Stimulated activated CD4-positive, alpha-beta T cell treated with anti-CD3 and anti-CD28 coated beads, Interleukin-12 subunit alpha, Interleukin-12 subunit beta, amount 100 ng/mL, for 4 hours (primary cell): Measurements from ENCODE around the gene TNIP2.

Source experiments
- DNase-seq: peaks from one replicate; pipeline ENCODE4 v3.0.0-alpha.2; 2020

The TNIP2 gene

GRCh38 chr4:2755821-2756690, at the start of gene TNIP2:
TNIP2 (minus strand) TSS chr4:2756336; CDS start chr4:2756289, 47 bp downstream.
- peak; percentile 80 for DNase-seq

DNA sequence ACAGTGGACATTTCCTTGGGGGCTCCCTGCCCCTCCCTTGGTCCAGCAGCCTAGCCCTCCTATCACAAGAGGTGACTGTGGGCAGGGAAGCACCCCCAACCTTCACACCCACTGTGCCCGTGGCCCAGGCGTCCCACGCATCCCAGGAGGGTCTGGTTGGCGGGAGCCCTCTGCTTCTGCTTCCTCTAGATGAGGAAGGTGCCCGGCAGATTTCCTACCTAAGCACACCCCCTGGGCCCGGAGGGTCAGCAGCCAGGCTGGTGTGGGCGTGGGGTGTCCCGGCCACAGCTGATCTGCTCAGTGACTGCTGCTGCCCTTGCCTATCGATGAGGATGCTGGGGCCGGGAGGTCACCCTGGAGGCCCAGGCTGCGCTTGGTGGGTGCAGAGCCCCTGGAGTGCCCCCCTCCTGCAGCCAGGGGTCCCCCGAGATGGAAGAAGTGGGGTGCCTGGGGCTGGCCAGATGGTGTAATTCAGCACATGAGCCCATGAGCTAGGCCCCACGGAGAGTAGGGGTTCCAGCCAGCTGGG, 48.9 kb upstream of the TNIP2 start:
- no peak for DNase-seq

GRCh38 chr4:2804449-2804972, 48.4 kb upstream of the TNIP2 start:
- DNase-seq: no peak

GRCh38 chr4:2803624-2804448, 47.7 kb upstream of the TNIP2 start:
- no peak for DNase-seq

DNA sequence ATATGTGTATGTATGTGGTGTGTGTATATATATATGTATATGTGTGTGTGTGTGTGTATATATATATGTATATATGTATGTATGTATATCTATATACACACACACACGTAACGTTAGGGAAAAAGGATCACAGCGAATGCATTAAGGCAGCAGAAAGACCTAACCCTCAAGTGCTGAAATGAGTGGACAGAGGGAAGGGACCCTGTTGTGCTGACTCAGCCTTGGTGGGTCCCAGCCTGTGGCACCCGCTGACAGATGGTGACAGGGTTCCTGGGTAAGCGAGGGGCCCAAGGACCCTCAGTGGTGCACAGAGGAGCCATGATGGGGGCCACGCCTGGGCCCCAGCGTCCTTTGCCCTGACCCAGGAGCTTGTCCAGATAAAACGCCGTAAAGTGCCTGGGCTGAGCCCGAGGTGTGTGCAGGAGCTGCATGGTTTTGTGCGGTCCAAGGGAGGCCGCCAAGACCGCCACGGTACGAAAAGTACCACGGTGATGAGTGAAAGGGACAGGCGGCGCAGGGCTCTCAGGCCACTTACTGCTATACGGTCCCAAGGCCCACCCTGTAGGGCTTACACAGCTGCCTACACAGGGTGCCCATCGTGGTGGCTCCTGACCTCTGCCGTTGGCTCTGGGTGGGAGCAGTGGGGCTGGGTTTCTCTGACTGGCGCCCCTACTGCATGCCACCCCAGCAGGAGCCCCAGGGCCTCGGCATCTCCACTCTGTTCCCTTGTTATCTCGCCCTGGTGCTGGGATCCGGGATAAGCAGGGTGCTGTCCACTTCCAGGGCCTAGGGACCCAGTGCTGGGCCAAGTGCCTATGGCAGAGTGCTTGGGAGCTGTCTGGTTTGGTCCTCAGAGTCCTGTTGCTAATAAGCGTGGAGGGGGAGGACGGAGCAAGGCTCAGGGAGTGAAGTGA, 46.7 kb upstream of the TNIP2 start:
- no peak for DNase-seq

DNA sequence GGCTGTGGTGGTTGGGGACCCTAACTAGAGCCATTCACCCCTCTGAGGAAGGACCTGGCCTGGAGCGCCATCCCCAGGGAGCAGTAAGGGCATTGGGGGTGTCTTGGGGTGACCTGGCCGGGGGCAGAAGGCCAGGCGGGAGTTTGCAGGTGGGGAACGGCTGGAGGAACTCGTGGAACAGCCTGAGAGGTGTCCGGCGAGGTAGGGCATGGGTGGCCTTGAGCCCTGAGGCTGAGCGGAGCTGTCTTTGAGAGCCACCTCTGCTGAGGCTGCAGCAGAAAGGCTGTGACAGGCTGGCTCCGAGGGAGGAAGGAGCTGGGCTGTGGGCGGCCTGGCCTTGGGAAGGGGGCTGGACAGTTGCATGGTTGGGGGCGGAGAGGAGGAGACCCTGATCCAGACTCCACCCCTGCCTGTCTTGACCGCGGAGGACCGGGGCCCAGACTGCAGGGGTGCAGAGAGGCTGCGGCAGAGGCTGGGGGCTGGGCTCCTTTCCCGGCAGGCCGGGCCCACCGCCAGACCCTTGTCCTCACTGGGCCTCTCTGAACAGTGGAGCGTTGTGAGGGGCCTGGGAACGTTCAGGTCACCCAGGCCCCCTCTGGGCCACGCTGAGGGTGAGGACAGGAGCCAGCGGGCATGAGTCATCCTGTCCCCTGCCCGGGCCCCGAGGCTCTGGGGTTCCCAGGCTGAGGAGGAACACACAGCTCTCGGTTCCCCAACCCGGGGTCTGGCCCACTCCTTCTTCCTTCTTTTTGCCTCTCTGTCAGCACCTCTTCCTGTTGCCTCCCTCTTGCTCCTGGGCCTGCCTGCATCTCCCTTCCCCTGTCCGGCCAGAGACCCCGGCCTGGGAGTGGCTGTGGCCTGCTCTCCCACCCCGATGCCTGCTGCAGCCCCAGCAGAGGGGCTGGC, 44.8 kb upstream of the TNIP2 start:
- no peak for DNase-seq

- no peak for DNase-seq
Observed at GRCh38 chr4:2799971-2800690, 44.0 kb upstream of the TNIP2 start.

- no peak for DNase-seq
Observed at GRCh38 chr4:2799224-2799911, 43.2 kb upstream of the TNIP2 start.

DNA sequence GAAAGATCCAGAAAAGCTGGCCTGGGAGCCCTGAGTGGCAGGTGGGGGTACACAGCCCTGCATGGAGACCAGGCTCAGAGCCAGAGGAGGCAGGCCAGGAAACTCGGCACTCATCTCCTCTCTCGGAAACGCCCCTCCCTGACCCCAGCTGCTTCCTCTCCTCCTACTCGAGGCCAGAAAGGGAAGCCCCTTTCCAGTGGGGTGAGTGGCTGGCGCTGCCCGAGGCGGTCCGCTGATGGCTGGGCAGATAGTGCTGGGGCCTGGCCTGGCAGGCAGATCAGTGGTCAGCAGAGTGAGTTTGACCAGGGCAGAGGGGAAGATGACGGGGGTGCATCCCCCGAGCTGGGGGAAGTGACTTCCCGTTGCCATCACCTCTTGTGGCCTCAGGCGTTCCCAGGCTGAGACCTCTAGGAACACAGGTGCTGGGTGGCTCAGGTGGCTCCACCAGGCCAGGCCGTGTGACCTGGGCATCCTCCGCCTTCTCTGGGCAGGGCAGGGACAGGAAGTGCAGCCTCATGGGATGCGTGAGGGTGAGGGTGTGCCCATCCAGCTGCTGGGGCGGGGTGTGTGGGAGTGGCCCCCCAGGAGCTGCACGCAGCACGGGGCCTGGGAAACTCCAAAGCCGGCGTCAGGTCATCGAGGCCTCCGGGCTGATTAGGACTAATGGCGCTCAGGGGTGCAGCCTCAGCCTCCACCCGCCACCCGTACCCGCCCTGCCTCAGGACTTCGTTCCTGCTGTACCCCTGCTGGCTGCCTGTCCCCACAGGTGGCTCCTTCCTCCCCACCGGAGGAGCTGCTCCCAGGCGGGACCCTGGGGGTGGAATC, 42.5 kb upstream of the TNIP2 start:
- no peak for DNase-seq

DNA sequence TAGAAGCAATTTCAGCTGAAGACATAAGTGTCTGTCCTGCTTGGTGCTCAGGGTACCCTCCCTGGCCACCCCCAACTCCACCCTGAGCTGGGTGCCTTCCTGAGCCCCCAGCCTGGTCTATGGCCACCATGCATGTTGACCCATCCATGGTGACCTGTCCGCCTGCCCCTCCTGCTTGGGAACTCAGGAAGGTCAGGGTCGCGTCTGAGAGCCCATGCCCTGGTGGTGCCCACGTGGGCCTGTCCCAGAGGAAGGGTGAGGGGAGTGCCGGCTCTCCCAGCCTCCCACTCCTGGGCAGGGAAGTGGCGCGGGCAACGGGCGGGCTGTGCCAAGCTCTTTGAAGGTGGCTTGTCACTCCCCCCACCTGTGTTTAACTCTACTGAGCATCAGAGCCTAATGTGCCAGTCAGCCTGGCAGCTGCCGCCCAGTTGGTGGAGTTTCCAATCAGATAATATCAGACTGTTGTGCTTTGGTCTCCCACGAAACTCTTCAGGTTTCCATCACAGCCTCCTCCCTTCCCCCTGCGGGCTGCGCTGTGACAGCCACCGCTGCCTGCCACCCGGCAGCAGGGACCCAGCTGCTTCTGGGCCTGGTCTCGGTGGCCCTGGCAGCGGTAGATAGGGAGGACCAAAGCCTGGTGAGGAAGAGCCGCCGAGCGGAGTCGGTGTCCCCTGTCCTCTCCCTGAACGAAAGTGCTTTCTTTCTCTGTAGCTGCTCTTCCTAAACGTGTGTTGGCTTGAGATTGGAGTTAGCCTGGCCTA, 41.6 kb upstream of the TNIP2 start:
- DNase-seq: no peak

- DNase-seq: no peak
Observed at GRCh38 chr4:2796849-2797544, 40.9 kb upstream of the TNIP2 start.

- no peak for DNase-seq
Observed at GRCh38 chr4:2795893-2796848, 40.0 kb upstream of the TNIP2 start.

GRCh38 chr4:2795300-2795892, 39.3 kb upstream of the TNIP2 start:
- DNase-seq: no peak

- DNase-seq: no peak
Observed at GRCh38 chr4:2794486-2795299, 38.6 kb upstream of the TNIP2 start.
